IPS DF 6.9 (cell line): Measurements from ENCODE around the gene RNASE3.
"Not testable (repeated sequence)": the region's sequence is repeated elsewhere in the genome, so short reads cannot be mapped to it uniquely, and the experiment has no call there.

ENCODE experiments used
- DNase-seq: peaks from one replicate; pipeline ENCODE4 v3.0.0-alpha.2; 2013; ENCODE audit warnings: low read depth, low spot score
- H3K27ac ChIP-seq: one replicate; pipeline ENCODE4 v1.5.1; 2013; ENCODE audit warnings: low read length, control low read depth
- H3K27me3 ChIP-seq: 2 replicates; pipeline ENCODE4 v1.6.1; 2013; ENCODE audit warnings: mild to moderate bottlenecking, low read length; ENCODE audit not compliant: control insufficient read depth, insufficient read depth
- H3K36me3 ChIP-seq: 2 replicates; pipeline ENCODE4 v1.6.1; 2013; ENCODE audit warnings: low read length; ENCODE audit not compliant: control insufficient read depth, insufficient read depth
- H3K4me1 ChIP-seq: 2 replicates; pipeline ENCODE4 v1.6.1; 2013; ENCODE audit warnings: low read length; ENCODE audit not compliant: control insufficient read depth, insufficient read depth
- H3K4me3 ChIP-seq: 2 replicates; pipeline ENCODE4 v1.5.1; 2013; ENCODE audit warnings: mild to moderate bottlenecking, low read length
- H3K9me3 ChIP-seq: 2 replicates; pipeline ENCODE4 v1.6.1; 2013; ENCODE audit warnings: low read length, inconsistent platforms; ENCODE audit not compliant: control insufficient read depth, insufficient read depth
- WGBS: extraction: QIAGEN DNeasy Blood & Tissue Kit; methylation state at CpG from one replicate; pipeline ENCODE4 v1.1.7; 2013; ENCODE audit warnings: mixed read lengths, missing lambda C conversion rate; ENCODE audit not compliant: insufficient read length, insufficient coverage; 5-methylcytosine and 5-hydroxymethylcytosine counted together

Gene RNASE3

GRCh38 chr14:20891126-20891825 lies at the start of gene RNASE3:
TSS of gene RNASE3 (plus strand) at chr14:20891385. CDS start at chr14:20891687, 302 bp downstream.
- H3K27me3 ChIP-seq, H3K9me3 ChIP-seq, H3K27ac ChIP-seq, DNase-seq, H3K36me3 ChIP-seq, H3K4me3 ChIP-seq, H3K4me1 ChIP-seq: not testable (repeated sequence)
- WGBS: no CpG with 5 or more reads among the region's 11 CpGs

- no peak overlapping the region for H3K27ac ChIP-seq
- DNase-seq: no peak
- H3K27me3 ChIP-seq: no peaks in the 10 kb centered on the region
- H3K9me3 ChIP-seq: no peaks in the 10 kb centered on the region
- H3K4me3 ChIP-seq: no peak overlapping the region
- WGBS: no CpG with 5 or more reads among the region's 6 CpGs
- no peaks in the 10 kb centered on the region for H3K36me3 ChIP-seq
- H3K4me1 ChIP-seq: no peaks in the 10 kb centered on the region
These were observed 44.6 kb upstream of the RNASE3 start for GRCh38 chr14:20846560-20846959.

GRCh38 chr14:20848316-20848954 lies 42.8 kb upstream of the RNASE3 start:
- Histone ChIP-seq H3K4me1 (no peaks in the 10 kb centered on the region), H3K27me3 (no peaks in the 10 kb centered on the region), H3K36me3 (no peaks in the 10 kb centered on the region), H3K9me3 (no peaks in the 10 kb centered on the region), H3K4me3 (no peak overlapping the region), H3K27ac (no peak overlapping the region)
- WGBS: no CpG with 5 or more reads among the region's 9 CpGs
- DNase-seq: no peak

- no peak overlapping the region for H3K4me3 ChIP-seq
- WGBS: no CpG with 5 or more reads among the region's 4 CpGs
- no peaks in the 10 kb centered on the region for H3K27me3 ChIP-seq
- no peaks in the 10 kb centered on the region for H3K9me3 ChIP-seq
- H3K36me3 ChIP-seq: no peaks in the 10 kb centered on the region
- no peak for DNase-seq
- no peaks in the 10 kb centered on the region for H3K4me1 ChIP-seq
- H3K27ac ChIP-seq: no peak overlapping the region
These were observed 42.1 kb upstream of the RNASE3 start for GRCh38 chr14:20848955-20849570.

- Histone ChIP-seq H3K4me1 (no peaks in the 10 kb centered on the region), H3K4me3 (no peak overlapping the region), H3K9me3 (no peaks in the 10 kb centered on the region), H3K27ac (no peak overlapping the region), H3K27me3 (no peaks in the 10 kb centered on the region), H3K36me3 (no peaks in the 10 kb centered on the region)
- DNase-seq: no peak
- WGBS: no CpG with 5 or more reads among the region's 4 CpGs
These were observed 38.1 kb upstream of the RNASE3 start for GRCh38 chr14:20853042-20853441.

- Histone ChIP-seq H3K4me3 (no peak overlapping the region), H3K27ac (no peak overlapping the region), H3K9me3 (no peaks in the 10 kb centered on the region), H3K27me3 (no peaks in the 10 kb centered on the region), H3K4me1 (no peaks in the 10 kb centered on the region), H3K36me3 (no peaks in the 10 kb centered on the region)
- no peak for DNase-seq
- whole genome bisulfite sequencing: no CpG with 5 or more reads among the region's 8 CpGs
These were observed 35.4 kb upstream of the RNASE3 start for GRCh38 chr14:20855652-20856291.

GRCh38 chr14:20857207-20857606 lies 34.0 kb upstream of the RNASE3 start:
- H3K27me3 ChIP-seq: no peaks in the 10 kb centered on the region
- H3K9me3 ChIP-seq: no peaks in the 10 kb centered on the region
- DNase-seq: no peak
- H3K27ac ChIP-seq: no peak overlapping the region
- H3K4me1 ChIP-seq: no peaks in the 10 kb centered on the region
- H3K36me3 ChIP-seq: no peaks in the 10 kb centered on the region
- no peak overlapping the region for H3K4me3 ChIP-seq

GRCh38 chr14:20857630-20858261 lies 33.4 kb upstream of the RNASE3 start:
- Histone ChIP-seq H3K36me3 (no peaks in the 10 kb centered on the region), H3K4me1 (no peaks in the 10 kb centered on the region), H3K9me3 (no peaks in the 10 kb centered on the region), H3K27ac (no peak overlapping the region), H3K4me3 (no peak overlapping the region), H3K27me3 (no peaks in the 10 kb centered on the region)
- no CpG with 5 or more reads among the region's 14 CpGs for WGBS
- no peak for DNase-seq

- H3K4me3 ChIP-seq: no peak overlapping the region
- no peaks in the 10 kb centered on the region for H3K36me3 ChIP-seq
- no peaks in the 10 kb centered on the region for H3K4me1 ChIP-seq
- H3K9me3 ChIP-seq: no peaks in the 10 kb centered on the region
- WGBS: no CpG with 5 or more reads among the region's 3 CpGs
- H3K27ac ChIP-seq: no peak overlapping the region
- no peaks in the 10 kb centered on the region for H3K27me3 ChIP-seq
- no peak for DNase-seq
These were observed 25.0 kb upstream of the RNASE3 start for GRCh38 chr14:20866194-20866593.

- Histone ChIP-seq H3K36me3 (no peaks in the 10 kb centered on the region), H3K27ac (no peak overlapping the region), H3K9me3 (no peaks in the 10 kb centered on the region), H3K27me3 (no peaks in the 10 kb centered on the region), H3K4me3 (no peak overlapping the region), H3K4me1 (no peaks in the 10 kb centered on the region)
- DNase-seq: no peak
- WGBS: no CpG with 5 or more reads among the region's 2 CpGs
These were observed 24.2 kb upstream of the RNASE3 start for GRCh38 chr14:20866963-20867362.
